IPS DF 6.9 (cell line): Measurements from ENCODE around the gene LPP.

Experiments
- DNase-seq: peaks from one replicate; pipeline ENCODE4 v3.0.0-alpha.2; 2013; ENCODE audit warnings: low read depth, low spot score
- H3K27ac ChIP-seq: one replicate; pipeline ENCODE4 v1.5.1; 2013; ENCODE audit warnings: low read length, control low read depth
- H3K27me3 ChIP-seq: 2 replicates; pipeline ENCODE4 v1.6.1; 2013; ENCODE audit warnings: mild to moderate bottlenecking, low read length; ENCODE audit not compliant: control insufficient read depth, insufficient read depth
- H3K36me3 ChIP-seq: 2 replicates; pipeline ENCODE4 v1.6.1; 2013; ENCODE audit warnings: low read length; ENCODE audit not compliant: control insufficient read depth, insufficient read depth
- H3K4me1 ChIP-seq: 2 replicates; pipeline ENCODE4 v1.6.1; 2013; ENCODE audit warnings: low read length; ENCODE audit not compliant: control insufficient read depth, insufficient read depth
- H3K4me3 ChIP-seq: 2 replicates; pipeline ENCODE4 v1.5.1; 2013; ENCODE audit warnings: mild to moderate bottlenecking, low read length
- H3K9me3 ChIP-seq: 2 replicates; pipeline ENCODE4 v1.6.1; 2013; ENCODE audit warnings: low read length, inconsistent platforms; ENCODE audit not compliant: control insufficient read depth, insufficient read depth
- WGBS: extraction: QIAGEN DNeasy Blood & Tissue Kit; methylation state at CpG from one replicate; pipeline ENCODE4 v1.1.7; 2013; ENCODE audit warnings: mixed read lengths, missing lambda C conversion rate; ENCODE audit not compliant: insufficient read length, insufficient coverage; 5-methylcytosine and 5-hydroxymethylcytosine counted together

LPP gene

DNA sequence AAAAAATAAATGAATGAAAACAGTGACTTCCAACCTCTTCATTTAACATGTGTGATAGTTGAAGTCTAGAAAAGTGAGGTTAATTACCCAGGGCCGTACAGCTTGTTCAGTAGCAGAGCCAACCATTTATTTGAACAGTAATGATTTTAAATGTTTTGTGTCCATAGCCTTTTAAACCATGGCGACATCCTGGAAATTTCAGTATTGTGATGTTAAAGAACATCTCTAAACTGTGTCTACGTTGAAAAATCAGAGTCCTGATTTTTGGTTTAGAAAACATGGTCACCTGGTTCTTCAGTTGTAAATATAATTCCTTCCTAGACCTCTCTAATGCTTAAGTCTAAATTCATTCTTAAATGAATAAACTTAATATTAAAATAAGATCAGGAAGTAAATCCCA, 14.2 kb downstream of the LPP start:
- no peaks in the 10 kb centered on the region for H3K9me3 ChIP-seq
- DNase-seq: no peak
- no peaks in the 10 kb centered on the region for H3K36me3 ChIP-seq
- no peak overlapping the region for H3K27ac ChIP-seq
- no peak overlapping the region for H3K4me3 ChIP-seq
- no peaks in the 10 kb centered on the region for H3K27me3 ChIP-seq
- no peaks in the 10 kb centered on the region for H3K4me1 ChIP-seq
- WGBS: no CpG with 5 or more reads among the region's 3 CpGs

DNA sequence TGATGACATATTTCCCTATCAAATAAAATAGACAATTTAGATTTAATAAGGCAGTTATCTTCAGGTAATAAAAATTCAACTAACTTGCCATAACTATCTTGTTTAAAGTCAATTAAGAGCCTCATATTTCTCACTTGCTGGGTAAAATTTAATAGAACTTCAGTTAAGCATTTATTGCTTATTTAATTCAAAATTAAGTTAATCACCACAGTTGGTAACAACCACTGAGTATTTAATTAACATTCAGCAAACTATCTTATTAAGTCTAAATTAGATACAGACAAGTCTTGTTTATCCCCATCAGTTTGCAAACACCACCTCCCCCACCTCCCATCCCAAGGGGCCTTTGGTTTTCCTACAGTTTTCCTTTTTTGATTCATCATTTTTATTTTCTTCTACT, 14.7 kb downstream of the LPP start:
- Histone ChIP-seq H3K27me3 (no peaks in the 10 kb centered on the region), H3K36me3 (no peaks in the 10 kb centered on the region), H3K9me3 (no peaks in the 10 kb centered on the region), H3K27ac (no peak overlapping the region), H3K4me3 (no peak overlapping the region), H3K4me1 (no peaks in the 10 kb centered on the region)
- no peak for DNase-seq

DNA sequence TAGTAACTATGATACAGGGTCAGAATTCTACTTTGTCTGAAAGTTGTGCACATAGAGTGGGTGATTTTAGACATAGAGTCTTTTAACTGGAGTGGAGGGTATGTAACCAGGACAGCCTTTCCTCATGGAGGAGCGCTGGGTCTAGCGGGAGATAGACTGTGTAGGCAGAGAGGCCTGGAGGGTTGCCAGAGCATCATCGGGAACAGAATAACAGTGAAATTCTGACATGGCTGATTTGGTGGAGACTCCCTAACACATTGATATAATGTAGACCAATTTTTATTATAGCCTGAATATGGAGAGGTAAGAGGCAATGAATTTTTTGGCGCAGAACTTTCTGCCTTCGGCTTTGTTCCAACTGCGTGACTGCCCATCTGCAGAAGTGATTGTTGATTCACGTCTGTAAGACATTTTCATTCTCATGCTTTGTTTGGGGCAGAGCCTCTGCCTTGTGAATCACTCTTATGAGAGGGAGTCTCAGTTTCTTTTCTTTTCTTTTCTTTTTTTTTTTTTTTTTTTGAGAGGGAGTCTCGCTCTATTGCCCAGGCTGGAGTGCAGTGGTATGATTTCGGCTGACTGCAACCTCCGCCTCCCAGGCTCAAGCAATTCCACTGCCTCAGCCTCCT, 16.0 kb downstream of the LPP start:
- Histone ChIP-seq H3K27me3 (no peaks in the 10 kb centered on the region), H3K4me1 (peaks cover 2% of the 10 kb centered on the region; the same call in 1 of the 2 replicates), H3K4me3 (no peak overlapping the region), H3K9me3 (no peaks in the 10 kb centered on the region), H3K36me3 (no peaks in the 10 kb centered on the region), H3K27ac (no peak overlapping the region)
- no CpG with 5 or more reads among the region's 10 CpGs for WGBS
- DNase-seq: no peak

DNA sequence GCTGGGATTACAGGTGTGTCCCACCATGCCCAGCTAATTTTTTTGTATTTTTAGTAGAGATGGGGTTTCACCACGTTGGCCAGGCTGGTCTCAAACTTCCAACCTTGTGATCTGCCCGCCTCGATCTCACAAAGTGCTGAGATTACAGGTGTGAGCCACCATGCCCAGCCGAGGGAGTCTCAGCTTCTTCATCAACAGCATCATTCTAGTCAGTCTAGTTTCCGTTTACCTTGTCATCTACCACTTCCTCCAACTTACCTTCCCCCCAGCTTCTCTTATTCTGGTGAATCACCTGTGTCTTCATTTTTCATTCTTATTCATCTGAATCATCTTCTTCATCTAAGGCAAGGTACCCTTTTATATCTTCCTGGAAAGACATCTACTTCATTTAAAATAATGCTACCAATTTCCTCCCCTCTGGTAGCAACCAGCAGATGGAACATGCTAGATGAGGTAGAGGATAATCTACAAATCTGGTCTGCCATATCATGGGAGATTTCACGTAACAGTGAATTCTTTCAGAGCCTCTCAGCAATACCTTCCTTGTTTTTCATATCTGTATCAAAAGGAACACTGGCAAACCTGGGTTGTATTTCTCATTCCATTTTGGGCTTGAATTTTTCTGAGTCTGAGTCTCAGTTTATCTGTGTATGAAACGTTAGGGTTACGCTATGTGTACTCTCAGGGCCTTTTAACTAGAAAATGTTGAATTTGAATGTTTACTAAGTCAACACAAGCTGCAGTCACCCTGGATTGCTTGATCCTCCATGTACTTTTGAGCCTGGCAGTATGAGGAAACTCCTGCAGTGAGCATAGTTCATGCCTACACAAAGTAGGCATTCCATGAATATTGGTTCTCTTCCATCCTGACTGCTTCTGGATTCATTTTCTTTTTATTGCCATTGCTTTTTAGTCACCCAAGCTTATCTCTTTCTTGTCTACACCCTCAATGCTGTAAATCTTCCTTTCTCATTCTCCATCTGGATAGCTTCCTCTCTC, 16.8 kb downstream of the LPP start:
- Histone ChIP-seq H3K27ac (no peak overlapping the region), H3K27me3 (no peaks in the 10 kb centered on the region), H3K9me3 (no peaks in the 10 kb centered on the region), H3K36me3 (no peaks in the 10 kb centered on the region), H3K4me1 (peaks cover 2% of the 10 kb centered on the region; the same call in 1 of the 2 replicates), H3K4me3 (no peak overlapping the region)
- DNase-seq: no peak
- WGBS: no CpG with 5 or more reads among the region's 8 CpGs

DNA sequence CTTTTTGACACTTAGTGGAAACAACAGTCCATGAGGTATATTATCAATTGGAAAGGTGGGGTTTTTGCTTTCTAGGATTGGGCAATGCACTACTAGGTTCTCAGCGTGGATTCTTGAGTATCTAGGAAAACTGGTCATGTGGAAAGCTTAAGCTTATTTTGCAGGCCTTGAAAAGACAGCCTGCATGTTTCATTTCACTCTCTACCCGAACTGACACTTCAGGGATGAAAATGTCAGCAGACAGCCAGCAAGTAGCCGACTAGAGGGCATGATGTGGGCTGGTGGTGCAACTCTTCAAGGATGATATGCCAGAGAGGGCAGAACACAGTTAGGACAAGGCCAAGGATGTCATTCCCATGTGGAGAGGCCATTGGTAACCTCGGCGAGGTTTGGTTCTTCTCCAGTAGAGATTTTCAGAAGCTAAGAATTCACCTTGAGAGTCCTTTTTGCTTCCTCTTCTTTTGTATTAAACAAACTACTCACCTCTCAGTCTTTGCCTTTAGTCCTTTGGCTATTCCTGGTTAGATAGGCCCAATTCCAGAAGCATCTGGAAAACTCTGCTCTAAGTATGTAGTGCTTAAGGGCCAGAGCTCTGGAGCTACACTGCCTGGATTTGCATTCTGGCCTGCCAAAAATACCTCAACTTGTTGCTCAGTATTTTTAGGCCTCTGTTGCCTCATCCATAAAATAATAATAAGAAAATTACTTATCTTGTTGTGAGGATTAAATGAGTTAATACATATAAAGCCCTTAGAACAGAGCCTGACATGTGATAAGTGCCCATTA, 17.9 kb downstream of the LPP start:
- DNase-seq: no peak
- WGBS: no CpG with 5 or more reads among the region's 5 CpGs
- H3K4me3 ChIP-seq: no peak overlapping the region
- no peaks in the 10 kb centered on the region for H3K27me3 ChIP-seq
- H3K4me1 ChIP-seq: peaks cover 2% of the 10 kb centered on the region; the same call in 1 of the 2 replicates
- no peaks in the 10 kb centered on the region for H3K36me3 ChIP-seq
- no peaks in the 10 kb centered on the region for H3K9me3 ChIP-seq
- H3K27ac ChIP-seq: no peak overlapping the region

DNA sequence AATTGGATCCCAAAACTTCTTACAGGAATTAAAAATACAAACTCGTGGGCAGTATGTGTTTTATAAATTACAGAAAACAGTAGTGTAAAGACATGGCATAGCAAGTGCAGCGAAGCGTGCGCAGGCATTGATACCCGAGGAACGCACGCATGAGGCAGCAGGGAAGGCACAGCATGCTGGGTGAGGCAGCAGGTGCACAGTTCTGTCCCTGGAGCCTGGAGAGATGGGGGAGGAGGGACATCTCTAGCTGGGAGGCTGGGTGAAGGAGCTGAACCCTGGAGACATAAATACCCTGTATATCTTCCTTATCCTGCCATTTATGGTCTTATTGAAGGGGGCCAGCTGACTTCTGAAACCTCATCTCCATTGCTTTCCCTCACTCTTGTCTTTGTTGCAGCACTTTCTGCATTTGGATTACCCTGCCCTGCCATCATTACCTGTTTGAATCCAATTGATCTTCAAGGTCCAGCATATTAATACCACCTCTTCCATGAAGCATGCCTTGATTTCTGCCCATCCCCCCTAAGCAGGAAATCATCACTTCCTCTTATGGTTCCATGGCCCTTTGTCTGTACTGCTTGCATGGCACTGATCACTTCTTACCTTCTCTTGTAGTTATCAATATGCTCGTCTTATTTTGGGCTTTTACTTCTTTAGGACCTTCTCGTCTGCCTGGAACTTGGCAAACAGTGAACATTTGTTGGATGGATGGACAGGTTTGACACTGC, 20.5 kb downstream of the LPP start:
- H3K36me3 ChIP-seq: no peaks in the 10 kb centered on the region
- H3K9me3 ChIP-seq: no peaks in the 10 kb centered on the region
- no peak overlapping the region for H3K4me3 ChIP-seq
- no peak overlapping the region for H3K27ac ChIP-seq
- peaks cover 4% of the 10 kb centered on the region for H3K4me1 ChIP-seq
- DNase-seq: no peak
- no CpG with 5 or more reads among the region's 9 CpGs for WGBS
- H3K27me3 ChIP-seq: no peaks in the 10 kb centered on the region

DNA sequence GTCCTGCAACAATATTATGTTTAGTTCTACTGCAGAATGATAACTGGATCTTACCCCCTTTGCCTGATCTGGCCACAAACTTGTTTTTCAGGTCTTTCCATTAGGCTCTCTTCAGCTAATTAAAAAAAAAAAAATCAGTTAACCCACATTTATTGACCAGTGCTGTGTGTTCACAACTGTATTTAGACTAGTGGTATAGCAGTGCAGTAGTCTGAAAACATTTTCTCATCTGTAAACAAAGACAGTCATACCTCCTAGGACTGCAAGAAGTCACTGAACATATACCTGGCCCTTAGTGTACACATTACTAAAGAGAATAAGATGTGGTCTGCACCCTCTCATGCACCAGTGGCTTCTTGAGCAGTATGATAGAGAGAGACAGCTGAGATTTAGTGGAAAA, 22.5 kb downstream of the LPP start:
- H3K27ac ChIP-seq: no peak overlapping the region
- H3K4me1 ChIP-seq: peaks cover 4% of the 10 kb centered on the region
- no peak overlapping the region for H3K4me3 ChIP-seq
- H3K36me3 ChIP-seq: no peaks in the 10 kb centered on the region
- H3K27me3 ChIP-seq: no peaks in the 10 kb centered on the region
- H3K9me3 ChIP-seq: no peaks in the 10 kb centered on the region
- no peak for DNase-seq

DNA sequence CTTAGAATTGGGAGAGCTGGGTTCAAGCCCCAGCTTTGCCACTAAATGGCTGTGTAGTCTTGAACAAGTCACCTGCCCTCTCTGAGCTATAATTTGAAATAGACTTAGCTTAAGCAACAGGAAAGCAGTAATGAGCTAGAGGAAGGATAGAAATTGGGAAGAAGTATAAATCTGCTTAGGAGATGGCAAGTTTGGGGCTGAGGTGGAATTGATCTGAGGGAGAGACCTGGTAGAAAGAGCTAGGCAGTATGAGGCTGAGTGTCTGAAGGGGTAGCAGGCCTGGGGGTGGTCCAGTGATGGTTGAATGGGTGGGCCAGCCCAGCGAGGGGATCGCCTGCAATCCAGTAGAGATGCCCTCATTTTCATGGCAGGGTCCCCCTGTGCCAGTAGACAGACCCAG, 22.9 kb downstream of the LPP start:
- H3K4me3 ChIP-seq: no peak overlapping the region
- no peaks in the 10 kb centered on the region for H3K9me3 ChIP-seq
- no peaks in the 10 kb centered on the region for H3K27me3 ChIP-seq
- no CpG with 5 or more reads among the region's 2 CpGs for WGBS
- no peak for DNase-seq
- no peaks in the 10 kb centered on the region for H3K36me3 ChIP-seq
- no peak overlapping the region for H3K27ac ChIP-seq
- peaks cover 4% of the 10 kb centered on the region for H3K4me1 ChIP-seq

DNA sequence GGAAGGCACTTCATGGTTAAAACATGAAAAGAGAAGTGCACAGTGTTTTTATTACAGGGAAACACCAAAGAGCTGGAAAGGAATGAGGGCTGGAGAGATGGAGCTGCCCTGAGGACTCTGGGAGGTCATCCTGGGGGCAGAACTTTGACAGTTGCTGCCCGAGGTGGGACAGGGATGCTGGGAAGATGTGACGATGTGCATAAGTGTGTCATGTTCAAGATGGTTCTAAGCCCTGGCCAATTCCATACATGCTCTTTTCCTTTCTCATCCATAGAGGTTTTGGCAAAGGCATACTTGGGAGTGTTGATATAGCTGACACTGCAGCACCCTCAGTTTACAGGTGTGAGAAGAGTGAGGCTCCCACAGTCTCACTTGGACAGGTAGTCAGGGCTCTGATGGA, 23.8 kb downstream of the LPP start:
- WGBS: no CpG with 5 or more reads among the region's 2 CpGs
- no peak for DNase-seq
- Histone ChIP-seq H3K9me3 (no peaks in the 10 kb centered on the region), H3K4me3 (no peak overlapping the region), H3K36me3 (no peaks in the 10 kb centered on the region), H3K27ac (no peak overlapping the region), H3K27me3 (no peaks in the 10 kb centered on the region), H3K4me1 (peaks cover 4% of the 10 kb centered on the region)
